Fibroblast of peridontal ligament (primary cell): Measurements from ENCODE around the gene TGM4.

ENCODE experiments used
- DNase-seq: peaks from one replicate; pipeline ENCODE4 v3.0.0-alpha.2; 2010; ENCODE audit errors: extremely low read depth

Gene TGM4

DNA sequence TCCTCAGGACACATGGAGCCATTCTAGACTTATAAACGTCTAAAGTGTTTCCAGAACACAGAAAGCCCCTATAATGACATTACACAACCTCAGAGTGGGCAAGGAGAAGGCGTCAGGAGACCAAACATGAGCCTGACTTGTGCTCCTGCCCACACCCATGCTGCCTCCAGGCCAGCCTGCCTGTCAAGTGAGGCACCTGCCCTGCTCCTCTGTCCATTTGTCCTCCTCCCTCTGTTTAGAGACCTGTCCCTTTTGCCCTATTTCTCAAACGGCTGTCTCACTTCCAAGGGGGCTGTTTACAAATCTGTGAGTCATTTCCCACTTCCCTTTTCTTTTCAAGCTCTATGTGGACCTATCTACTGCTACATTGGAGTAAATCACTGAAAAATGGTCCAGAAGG lies 80.6 kb downstream of the TGM4 start:
- peak; percentile 7 for DNase-seq

GRCh38 chr3:44955917-44956316 lies 81.5 kb downstream of the TGM4 start:
- DNase-seq: no peak

GRCh38 chr3:44957986-44958385 lies 83.6 kb downstream of the TGM4 start:
- DNase-seq: no peak

- no peak for DNase-seq
Observed at GRCh38 chr3:44958386-44958785, 84.0 kb downstream of the TGM4 start.

DNA sequence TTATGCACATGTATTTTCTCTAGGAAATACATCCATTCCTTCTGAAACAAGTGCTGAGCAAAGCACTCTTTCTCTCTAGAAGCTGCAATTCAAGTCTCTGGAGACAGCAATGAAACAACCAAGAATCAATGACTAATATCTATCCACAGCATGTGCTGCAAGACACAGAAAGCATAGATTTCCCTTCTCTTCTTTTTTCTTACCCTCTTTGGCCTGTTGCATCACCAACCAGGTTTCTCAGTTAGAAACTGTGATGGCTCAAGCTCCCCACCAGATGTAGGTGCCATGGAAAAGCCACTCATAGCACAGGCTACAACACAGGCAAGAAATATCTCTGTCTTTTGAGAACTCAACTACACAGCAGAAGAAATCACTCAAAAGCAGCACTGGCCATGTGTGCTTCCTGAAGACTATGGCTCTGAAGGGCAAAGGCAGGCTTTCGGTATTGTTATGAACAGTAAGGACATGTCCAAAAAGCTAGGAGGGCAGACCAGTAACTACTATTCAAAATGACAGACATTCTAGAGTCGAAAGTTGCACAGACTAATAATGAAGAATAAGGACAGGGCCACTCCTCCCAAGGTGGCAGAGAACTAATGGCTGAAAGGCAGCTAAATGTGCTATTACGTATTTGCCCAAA lies 86.1 kb downstream of the TGM4 start:
- DNase-seq: peak; percentile 72

DNA sequence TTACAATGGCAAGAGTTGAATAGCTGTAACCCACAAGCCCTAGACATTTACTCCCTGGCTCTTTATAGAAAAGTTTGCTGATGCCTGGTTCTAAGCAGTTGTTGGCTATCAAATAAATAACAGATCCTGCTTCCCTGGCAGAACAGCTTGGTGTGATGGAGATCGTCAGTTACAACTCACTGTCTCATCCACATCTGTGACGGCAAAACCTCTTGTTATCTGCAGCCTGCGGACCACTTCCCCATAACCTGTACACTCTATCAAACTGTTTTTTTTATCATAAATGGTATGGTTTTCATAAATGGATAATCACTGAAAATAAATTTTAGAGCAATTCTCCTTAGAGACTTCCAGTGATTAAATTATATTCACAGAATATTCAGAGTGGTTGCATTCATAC lies 87.5 kb downstream of the TGM4 start:
- no peak for DNase-seq

- peak; percentile 37 for DNase-seq
Observed at GRCh38 chr3:44962621-44963393, 88.4 kb downstream of the TGM4 start.

GRCh38 chr3:44963571-44964325 lies 89.3 kb downstream of the TGM4 start:
- no peak for DNase-seq
